Measurements from ENCODE around the gene MARCHF5. TPM values are rescaled to one million over a fixed set of nuclear protein-coding genes. Genes with fewer than 3 reads are reported as not detected.

The MARCHF5 gene
- total RNA-seq, 4 donors from 2014 or later: 13.0 to 24.4 (median 15.4) TPM

DNA sequence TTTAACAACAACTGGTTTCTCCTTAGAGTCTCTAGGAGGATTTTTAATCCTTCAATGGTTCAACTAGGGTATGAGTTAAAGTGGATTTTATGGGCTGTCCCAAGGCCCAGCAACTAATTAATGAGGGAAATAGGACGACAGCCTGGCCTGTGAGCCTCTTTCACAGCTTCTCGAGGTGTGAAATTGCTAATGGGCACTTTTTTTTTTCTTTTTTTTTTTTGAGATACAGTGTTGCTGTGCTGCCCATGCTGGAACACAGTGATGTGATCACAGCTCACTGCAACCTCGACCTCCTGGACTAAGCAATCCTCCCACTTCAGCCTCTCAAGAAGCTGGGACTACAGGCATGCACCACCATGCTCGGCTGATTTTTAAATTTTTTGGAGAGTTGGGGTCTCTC, 87.0 kb downstream of the MARCHF5 start:
- no peaks in the 10 kb centered on the region for H3K9me3 ChIP-seq
- H3K27me3 ChIP-seq: no peaks in the 10 kb centered on the region
- TF ChIP-seq, protein P1, sequence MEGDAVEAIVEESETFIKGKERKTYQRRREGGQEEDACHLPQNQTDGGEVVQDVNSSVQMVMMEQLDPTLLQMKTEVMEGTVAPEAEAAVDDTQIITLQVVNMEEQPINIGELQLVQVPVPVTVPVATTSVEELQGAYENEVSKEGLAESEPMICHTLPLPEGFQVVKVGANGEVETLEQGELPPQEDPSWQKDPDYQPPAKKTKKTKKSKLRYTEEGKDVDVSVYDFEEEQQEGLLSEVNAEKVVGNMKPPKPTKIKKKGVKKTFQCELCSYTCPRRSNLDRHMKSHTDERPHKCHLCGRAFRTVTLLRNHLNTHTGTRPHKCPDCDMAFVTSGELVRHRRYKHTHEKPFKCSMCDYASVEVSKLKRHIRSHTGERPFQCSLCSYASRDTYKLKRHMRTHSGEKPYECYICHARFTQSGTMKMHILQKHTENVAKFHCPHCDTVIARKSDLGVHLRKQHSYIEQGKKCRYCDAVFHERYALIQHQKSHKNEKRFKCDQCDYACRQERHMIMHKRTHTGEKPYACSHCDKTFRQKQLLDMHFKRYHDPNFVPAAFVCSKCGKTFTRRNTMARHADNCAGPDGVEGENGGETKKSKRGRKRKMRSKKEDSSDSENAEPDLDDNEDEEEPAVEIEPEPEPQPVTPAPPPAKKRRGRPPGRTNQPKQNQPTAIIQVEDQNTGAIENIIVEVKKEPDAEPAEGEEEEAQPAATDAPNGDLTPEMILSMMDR (IDR thresholded peaks at IDR 0.05 in 4 of 5, conservative IDR thresholded peaks at IDR 0.05 in 1 of 5): no peak
- no peak for TF ChIP-seq POLR2A (IDR thresholded peaks at IDR 0.05)
- intact Hi-C loops (cut with DNase I; ENCODE audit: low total_unique reads) (no loop called here), in situ Hi-C loops (cut with MboI; ENCODE audit: low sequenced_read_pairs in 4 of 4) (no loop called here)
- ATAC-seq: no peak
- DNase-seq: no peak
- no peak overlapping the region for H3K4me3 ChIP-seq
- H3K4me1 ChIP-seq: no peaks in the 10 kb centered on the region
- H3K36me3 ChIP-seq: no peaks in the 10 kb centered on the region
- no peak overlapping the region for H3K27ac ChIP-seq

DNA sequence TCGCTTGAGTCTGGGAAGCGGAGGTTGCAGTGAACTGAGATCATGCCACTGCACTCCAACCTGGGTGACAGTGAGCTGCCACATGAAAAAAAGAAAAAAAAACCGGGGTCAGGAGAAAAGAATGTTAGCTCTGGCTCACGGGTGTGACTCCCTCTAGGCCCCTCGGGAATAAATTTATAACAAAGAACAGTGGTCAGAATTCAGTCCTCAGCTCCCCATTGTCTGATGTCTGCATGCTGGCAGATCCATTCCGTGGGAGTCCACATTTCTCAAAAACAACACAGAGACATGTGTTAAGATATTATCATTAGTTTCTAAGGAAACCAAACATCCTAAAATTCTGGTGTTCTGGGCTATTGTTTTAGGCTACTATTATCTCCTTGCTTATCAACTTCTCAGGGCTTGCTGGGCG, 90.6 kb downstream of the MARCHF5 start:
- Histone ChIP-seq H3K27ac (no peak overlapping the region), H3K9me3 (no peaks in the 10 kb centered on the region), H3K4me3 (no peak overlapping the region), H3K27me3 (no peaks in the 10 kb centered on the region), H3K4me1 (no peaks in the 10 kb centered on the region), H3K36me3 (no peaks in the 10 kb centered on the region)
- in situ Hi-C loops (cut with MboI; ENCODE audit: low sequenced_read_pairs in 4 of 4) (no loop called here), intact Hi-C loops (cut with DNase I; ENCODE audit: low total_unique reads) (no loop called here)
- TF ChIP-seq, protein P1 (IDR thresholded peaks at IDR 0.05 in 4 of 5, conservative IDR thresholded peaks at IDR 0.05 in 1 of 5): no peak
- TF ChIP-seq POLR2A (IDR thresholded peaks at IDR 0.05): no peak
- ATAC-seq (peak; percentile 36 to 39), DNase-seq (no peak)

DNA sequence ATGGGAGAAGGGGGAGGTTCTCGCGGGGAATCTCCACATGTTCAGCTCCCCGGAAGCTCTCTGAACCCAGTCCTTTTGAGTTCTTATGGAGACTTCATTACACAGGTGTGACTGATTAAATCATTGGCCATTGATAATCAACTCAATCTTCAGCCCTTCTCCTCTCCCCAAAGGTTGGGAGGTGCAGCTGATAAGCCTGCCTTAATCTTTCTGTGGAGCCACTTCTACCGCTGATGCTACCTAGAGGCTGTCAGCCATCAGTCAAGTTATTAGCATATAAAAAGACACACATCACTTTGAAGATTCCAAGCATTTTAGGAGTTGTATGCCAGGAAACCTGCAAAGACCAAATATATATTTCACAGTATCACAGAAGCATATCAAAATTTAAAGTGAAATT, 91.7 kb downstream of the MARCHF5 start:
- ATAC-seq: no peak
- no peak overlapping the region for H3K27ac ChIP-seq
- no peak for DNase-seq
- no peak overlapping the region for H3K4me3 ChIP-seq
- TF ChIP-seq POLR2A (IDR thresholded peaks at IDR 0.05): no peak
- TF ChIP-seq, protein P1 (IDR thresholded peaks at IDR 0.05 in 4 of 5, conservative IDR thresholded peaks at IDR 0.05 in 1 of 5): no peak
- no peaks in the 10 kb centered on the region for H3K27me3 ChIP-seq
- intact Hi-C loops (cut with DNase I; ENCODE audit: low total_unique reads): no loop called here
- no peaks in the 10 kb centered on the region for H3K36me3 ChIP-seq
- no peaks in the 10 kb centered on the region for H3K4me1 ChIP-seq
- in situ Hi-C loops (cut with MboI; ENCODE audit: low sequenced_read_pairs in 4 of 4): no loop called here
- H3K9me3 ChIP-seq: no peaks in the 10 kb centered on the region

DNA sequence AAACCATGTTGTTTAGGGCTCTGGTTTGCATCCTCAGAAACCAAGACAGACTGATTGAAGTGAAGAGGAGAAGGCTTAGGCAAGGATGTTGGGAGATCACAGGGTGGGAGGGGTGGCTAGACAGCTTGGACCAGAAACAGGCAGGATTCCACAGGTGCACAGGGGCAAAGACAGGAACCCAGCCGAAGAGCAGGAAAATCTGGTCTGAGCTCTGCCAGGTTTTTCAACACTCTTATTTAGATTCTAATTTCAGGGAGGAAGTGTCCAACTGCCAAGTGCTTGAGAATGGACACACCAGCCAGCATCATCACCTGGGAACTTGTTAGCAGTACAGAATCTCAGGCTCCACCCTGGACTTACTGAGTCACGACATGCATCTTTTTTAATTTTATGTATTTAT, 93.8 kb downstream of the MARCHF5 start:
- Histone ChIP-seq H3K27me3 (no peaks in the 10 kb centered on the region), H3K4me1 (no peaks in the 10 kb centered on the region), H3K9me3 (no peaks in the 10 kb centered on the region), H3K36me3 (no peaks in the 10 kb centered on the region), H3K4me3 (no peak overlapping the region), H3K27ac (no peak overlapping the region)
- ATAC-seq (no peak), DNase-seq (no peak)
- TF ChIP-seq POLR2A (IDR thresholded peaks at IDR 0.05): no peak
- TF ChIP-seq, protein P1 (IDR thresholded peaks at IDR 0.05 in 4 of 5, conservative IDR thresholded peaks at IDR 0.05 in 1 of 5): no peak
- in situ Hi-C loops (cut with MboI; ENCODE audit: low sequenced_read_pairs in 4 of 4) (no loop called here), intact Hi-C loops (cut with DNase I; ENCODE audit: low total_unique reads) (no loop called here)

DNA sequence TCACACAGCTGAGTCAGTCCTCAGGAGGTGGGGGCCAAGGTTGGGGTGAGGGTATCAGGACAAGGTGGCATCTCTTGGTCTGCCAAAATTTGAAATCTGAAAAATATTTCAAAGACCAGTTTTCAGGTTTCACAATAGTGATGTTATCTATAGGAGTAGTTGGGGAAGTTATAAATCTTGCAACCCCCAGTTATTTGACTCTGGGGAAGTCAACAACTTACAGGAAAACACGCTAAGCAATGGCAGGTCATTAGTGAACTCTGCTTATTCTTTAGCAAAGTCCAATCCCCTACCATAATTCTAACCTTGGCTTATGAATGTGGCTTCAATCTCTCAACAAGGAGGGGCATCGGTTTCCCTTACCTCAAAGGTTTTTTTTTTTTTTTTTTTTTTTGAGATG, 94.9 kb downstream of the MARCHF5 start:
- intact Hi-C loops (cut with DNase I; ENCODE audit: low total_unique reads): no loop called here
- Histone ChIP-seq H3K36me3 (no peaks in the 10 kb centered on the region), H3K27ac (no peak overlapping the region), H3K27me3 (no peaks in the 10 kb centered on the region), H3K9me3 (no peaks in the 10 kb centered on the region), H3K4me1 (no peaks in the 10 kb centered on the region), H3K4me3 (no peak overlapping the region)
- no peak for ATAC-seq
- DNase-seq: no peak
- in situ Hi-C loops (cut with MboI; ENCODE audit: low sequenced_read_pairs in 4 of 4): no loop called here
- no peak for TF ChIP-seq POLR2A (IDR thresholded peaks at IDR 0.05)
- TF ChIP-seq, protein P1 (IDR thresholded peaks at IDR 0.05 in 4 of 5, conservative IDR thresholded peaks at IDR 0.05 in 1 of 5): no peak

All from gastrocnemius medialis (tissue), 4 donors.